Gastrocnemius medialis (tissue), 4 donors: ENCODE measurements around the gene SAMD7. TPM values are rescaled to one million over a fixed set of nuclear protein-coding genes. Genes with fewer than 3 reads are reported as not detected.

Experiments used
- ATAC-seq, 2 donors: fragments of 150-250 bp; one replicate each; pipeline ENCODE4 v1.9.1; 2016
- DNase-seq, 2 donors: peaks; one replicate each; pipeline ENCODE4 v3.0.0-alpha.2; 2019
- H3K27ac ChIP-seq, 4 donors: fragments of 200-600 bp; sonication (generic); 1 replicate in 1 of 4; 2 replicates in 3 of 4; pipeline ENCODE4 v1.5.1; 2016 to 2018; ENCODE audit warnings: mild to moderate bottlenecking in 2 of 4, moderate library complexity in 1 of 4
- H3K27me3 ChIP-seq, 3 donors: fragments of 200-600 bp; sonication (generic) in 2 of 3; 1 replicate in 1 of 3; 2 replicates in 2 of 3; pipeline versions ENCODE4 v1.5.1 to v1.6.0; 2016 to 2019; ENCODE audit warnings: mild to moderate bottlenecking in 1 of 3, moderate library complexity in 1 of 3
- H3K36me3 ChIP-seq, 2 donors: fragments of 200-600 bp; sonication (generic) in 1 of 2; one replicate each; pipeline ENCODE4 v1.5.1; 2017 to 2018
- H3K4me1 ChIP-seq, 2 donors: fragments of 200-600 bp; sonication (generic) in 1 of 2; one replicate each; pipeline ENCODE4 v1.5.1; 2016 to 2017; ENCODE audit warnings: mild to moderate bottlenecking in 2 of 2
- H3K4me3 ChIP-seq, 4 donors: fragments of 200-600 bp; sonication (generic) in 3 of 4; 1 replicate in 1 of 4; 2 replicates in 3 of 4; pipeline ENCODE4 v1.5.1; 2016 to 2019; ENCODE audit warnings: mild to moderate bottlenecking in 2 of 4
- H3K9me3 ChIP-seq, 3 donors: fragments of 200-600 bp; sonication (generic) in 2 of 3; 1 replicate in 1 of 3; 2 replicates in 2 of 3; pipeline ENCODE4 v1.5.1; 2016 to 2019
- POLR2A ChIP-seq, 2 donors: fragments of 450-650 bp; IDR thresholded peaks; one replicate each; pipeline ENCODE4 v1.6.1; 2017; ENCODE audit warnings: antibody characterized with exemption in 2 of 2, mild to moderate bottlenecking in 2 of 2, moderate library complexity in 2 of 2
- in situ Hi-C, 4 donors: fragments of 200-750 bp; cut with MboI; loops; one replicate each; pipeline versions ENCODE4 v1.15.0 to v1.8.0; 2017; ENCODE audit warnings: low sequenced_read_pairs in 4 of 4
- intact Hi-C: fragments of 100-400 bp; cut with DNase I; formaldehyde crosslinking; loops from one replicate; pipeline ENCODE4 v1.15.1; 2023; ENCODE audit warnings: low total_unique reads
- total RNA-seq, 4 donors: library from RNA; depleted of rRNA; stranded (reverse); fragments of >200 nt; gene quantifications; one replicate each; pipeline versions ENCODE4 v1.1.0 to v1.2.3, GENCODE V29; 2016
- TF ChIP-seq, protein P1 (sequence below), 5 experiments: fragments of 450-650 bp in 3 of 5; fragments of 200-600 bp in 2 of 5; sonication (generic) in 2 of 5; IDR thresholded peaks in 4 of 5; conservative IDR thresholded peaks in 1 of 5; 1 replicate in 4 of 5; 2 replicates in 1 of 5; pipeline ENCODE4 v1.5.1; 2016 to 2019; ENCODE audit warnings: antibody characterized with exemption in 5 of 5, mild to moderate bottlenecking in 3 of 5, moderate library complexity in 3 of 5

SAMD7 gene
- total RNA-seq, 4 donors from 2014 or later = not detected

DNA sequence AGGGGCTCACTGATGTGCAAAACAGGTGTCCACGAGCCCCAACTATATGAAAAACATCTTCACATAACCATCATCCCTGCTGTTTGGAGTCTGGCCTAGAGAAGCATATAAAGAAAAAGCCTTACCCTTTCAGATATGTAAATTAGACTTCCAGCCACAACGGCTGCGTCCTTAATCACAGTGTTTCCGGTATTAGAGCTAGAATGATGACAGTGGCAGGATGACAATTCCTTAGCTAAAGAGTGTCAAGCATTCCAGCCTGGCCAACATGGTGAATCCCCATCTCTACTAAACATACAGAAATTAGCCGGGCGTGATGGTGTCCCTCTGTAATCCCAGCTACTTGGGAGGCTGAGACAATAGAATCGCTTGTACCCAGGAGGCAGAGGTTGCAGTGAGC is 19.5 kb upstream of the SAMD7 start:
- no peak overlapping the region for H3K27ac ChIP-seq
- DNase-seq (no peak), ATAC-seq (no peak)
- in situ Hi-C loops = no loop called here
- no peak overlapping the region for H3K4me3 ChIP-seq
- intact Hi-C loops = no loop called here
- H3K36me3 ChIP-seq = no peaks in the 10 kb centered on the region
- H3K9me3 ChIP-seq = no peaks in the 10 kb centered on the region
- no peaks in the 10 kb centered on the region for H3K27me3 ChIP-seq
- TF ChIP-seq, protein P1, sequence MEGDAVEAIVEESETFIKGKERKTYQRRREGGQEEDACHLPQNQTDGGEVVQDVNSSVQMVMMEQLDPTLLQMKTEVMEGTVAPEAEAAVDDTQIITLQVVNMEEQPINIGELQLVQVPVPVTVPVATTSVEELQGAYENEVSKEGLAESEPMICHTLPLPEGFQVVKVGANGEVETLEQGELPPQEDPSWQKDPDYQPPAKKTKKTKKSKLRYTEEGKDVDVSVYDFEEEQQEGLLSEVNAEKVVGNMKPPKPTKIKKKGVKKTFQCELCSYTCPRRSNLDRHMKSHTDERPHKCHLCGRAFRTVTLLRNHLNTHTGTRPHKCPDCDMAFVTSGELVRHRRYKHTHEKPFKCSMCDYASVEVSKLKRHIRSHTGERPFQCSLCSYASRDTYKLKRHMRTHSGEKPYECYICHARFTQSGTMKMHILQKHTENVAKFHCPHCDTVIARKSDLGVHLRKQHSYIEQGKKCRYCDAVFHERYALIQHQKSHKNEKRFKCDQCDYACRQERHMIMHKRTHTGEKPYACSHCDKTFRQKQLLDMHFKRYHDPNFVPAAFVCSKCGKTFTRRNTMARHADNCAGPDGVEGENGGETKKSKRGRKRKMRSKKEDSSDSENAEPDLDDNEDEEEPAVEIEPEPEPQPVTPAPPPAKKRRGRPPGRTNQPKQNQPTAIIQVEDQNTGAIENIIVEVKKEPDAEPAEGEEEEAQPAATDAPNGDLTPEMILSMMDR (IDR thresholded peaks at IDR 0.05 in 4 of 5, conservative IDR thresholded peaks at IDR 0.05 in 1 of 5) = no peak
- no peak for TF ChIP-seq POLR2A (IDR thresholded peaks at IDR 0.05)
- no peaks in the 10 kb centered on the region for H3K4me1 ChIP-seq

DNA sequence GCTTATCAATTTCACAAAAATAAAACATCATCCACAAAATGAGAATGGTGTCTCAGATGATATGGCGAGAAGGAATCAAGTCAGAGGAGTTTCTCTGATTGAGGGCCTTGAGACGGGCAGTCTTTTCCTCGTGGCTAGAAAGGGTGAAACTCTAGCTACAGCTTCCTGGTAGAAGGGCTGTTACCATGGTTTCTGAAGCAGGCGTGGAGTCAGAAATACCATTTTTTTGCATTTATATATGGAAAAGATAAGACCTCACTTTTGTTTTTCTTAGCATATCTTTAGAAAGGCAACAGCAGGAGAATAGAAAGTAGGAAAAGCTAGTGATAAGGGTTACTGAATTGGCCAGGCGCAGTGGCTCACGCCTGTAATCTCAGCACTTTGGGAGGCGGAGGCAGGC is 17.3 kb upstream of the SAMD7 start:
- H3K4me3 ChIP-seq = no peak overlapping the region
- intact Hi-C loops (no loop called here), in situ Hi-C loops (no loop called here)
- DNase-seq = no peak
- H3K27ac ChIP-seq = no peak overlapping the region
- H3K27me3 ChIP-seq = no peaks in the 10 kb centered on the region
- H3K36me3 ChIP-seq = no peaks in the 10 kb centered on the region
- no peak for ATAC-seq
- TF ChIP-seq, protein P1 (IDR thresholded peaks at IDR 0.05 in 4 of 5, conservative IDR thresholded peaks at IDR 0.05 in 1 of 5) = no peak
- TF ChIP-seq POLR2A (IDR thresholded peaks at IDR 0.05) = no peak
- H3K9me3 ChIP-seq = no peaks in the 10 kb centered on the region
- H3K4me1 ChIP-seq = no peaks in the 10 kb centered on the region

DNA sequence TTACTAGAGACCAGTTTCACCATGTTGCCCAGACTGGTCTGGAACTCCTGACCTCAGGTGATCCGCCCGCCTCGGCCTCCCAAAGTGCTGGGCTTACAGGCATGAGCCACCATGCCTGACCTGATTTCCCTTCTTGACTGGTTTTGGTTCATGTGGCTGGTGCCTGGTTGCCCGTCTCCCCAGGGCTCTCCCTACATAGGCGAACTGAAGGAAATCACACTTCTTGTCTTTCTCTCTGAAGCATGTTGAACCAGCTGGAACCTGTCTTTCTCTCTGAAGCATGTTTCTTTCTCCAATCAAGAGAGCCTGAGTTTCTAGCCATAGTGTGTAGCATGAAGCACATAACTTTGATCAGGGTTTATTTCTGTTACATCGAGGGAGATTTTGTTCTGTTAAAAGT is 16.3 kb upstream of the SAMD7 start:
- H3K27ac ChIP-seq = no peak overlapping the region
- TF ChIP-seq, protein P1 (IDR thresholded peaks at IDR 0.05 in 4 of 5, conservative IDR thresholded peaks at IDR 0.05 in 1 of 5) = no peak
- TF ChIP-seq POLR2A (IDR thresholded peaks at IDR 0.05) = no peak
- in situ Hi-C loops = no loop called here
- DNase-seq = no peak
- H3K4me3 ChIP-seq = no peak overlapping the region
- no peaks in the 10 kb centered on the region for H3K9me3 ChIP-seq
- no peaks in the 10 kb centered on the region for H3K27me3 ChIP-seq
- no peaks in the 10 kb centered on the region for H3K4me1 ChIP-seq
- ATAC-seq = no peak
- no peaks in the 10 kb centered on the region for H3K36me3 ChIP-seq
- intact Hi-C loops = no loop called here

DNA sequence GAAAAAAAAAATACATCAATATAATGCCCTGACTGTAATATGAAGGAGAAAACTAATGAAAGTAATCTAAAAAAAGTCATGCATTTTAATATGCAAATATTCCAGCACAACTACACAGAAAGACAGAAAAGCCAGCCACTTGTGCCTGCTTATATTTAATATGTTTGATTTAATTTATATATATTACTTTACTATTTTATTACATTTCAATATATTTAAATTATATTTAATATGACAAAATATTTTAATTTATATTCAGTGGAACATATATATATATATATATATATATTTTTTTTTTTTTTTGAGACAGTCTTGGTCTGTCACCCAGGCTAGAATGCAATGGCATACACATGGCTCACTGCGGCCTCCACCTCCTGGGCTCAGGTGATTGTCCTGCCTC is 14.1 kb upstream of the SAMD7 start:
- intact Hi-C loops = no loop called here
- Histone ChIP-seq H3K36me3 (no peaks in the 10 kb centered on the region), H3K9me3 (no peaks in the 10 kb centered on the region), H3K27ac (no peak overlapping the region), H3K4me1 (no peaks in the 10 kb centered on the region), H3K4me3 (no peak overlapping the region), H3K27me3 (no peaks in the 10 kb centered on the region)
- ATAC-seq = no peak
- in situ Hi-C loops = no loop called here
- no peak for DNase-seq
- no peak for TF ChIP-seq POLR2A (IDR thresholded peaks at IDR 0.05)
- TF ChIP-seq, protein P1 (IDR thresholded peaks at IDR 0.05 in 4 of 5, conservative IDR thresholded peaks at IDR 0.05 in 1 of 5) = no peak

DNA sequence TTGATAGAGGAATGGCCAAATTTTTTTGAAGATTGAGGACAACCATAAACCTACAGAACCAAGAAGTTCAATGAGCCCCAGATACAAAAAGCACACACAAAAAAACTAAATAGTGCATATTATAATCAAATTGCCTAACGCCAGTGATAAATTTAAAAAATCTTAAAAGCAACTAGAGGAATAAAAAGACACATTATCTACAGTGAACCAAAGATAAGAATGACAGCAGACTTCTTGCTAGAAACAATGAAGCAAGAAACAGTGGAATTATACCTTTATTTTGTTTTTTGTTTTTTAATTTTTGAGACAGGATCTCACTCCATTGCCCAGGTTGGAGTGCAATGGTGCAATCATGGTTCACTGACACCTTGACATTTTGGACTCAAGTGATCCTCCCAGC is 9.9 kb upstream of the SAMD7 start:
- in situ Hi-C loops (no loop called here), intact Hi-C loops (no loop called here)
- H3K36me3 ChIP-seq = no peaks in the 10 kb centered on the region
- no peak for TF ChIP-seq POLR2A (IDR thresholded peaks at IDR 0.05)
- TF ChIP-seq, protein P1 (IDR thresholded peaks at IDR 0.05 in 4 of 5, conservative IDR thresholded peaks at IDR 0.05 in 1 of 5) = no peak
- ATAC-seq (no peak), DNase-seq (no peak)
- no peak overlapping the region for H3K4me3 ChIP-seq
- no peak overlapping the region for H3K27ac ChIP-seq
- no peaks in the 10 kb centered on the region for H3K9me3 ChIP-seq
- H3K4me1 ChIP-seq = no peaks in the 10 kb centered on the region
- no peaks in the 10 kb centered on the region for H3K27me3 ChIP-seq
